ENCODE results near the gene AMER1. TPM values are rescaled to one million over a fixed set of nuclear protein-coding genes. Genes with fewer than 3 reads are reported as not detected.

The AMER1 gene
- total and polyA plus RNA-seq, 4 donors: 1.0 to 10.0 (median 4.2) TPM

DNA sequence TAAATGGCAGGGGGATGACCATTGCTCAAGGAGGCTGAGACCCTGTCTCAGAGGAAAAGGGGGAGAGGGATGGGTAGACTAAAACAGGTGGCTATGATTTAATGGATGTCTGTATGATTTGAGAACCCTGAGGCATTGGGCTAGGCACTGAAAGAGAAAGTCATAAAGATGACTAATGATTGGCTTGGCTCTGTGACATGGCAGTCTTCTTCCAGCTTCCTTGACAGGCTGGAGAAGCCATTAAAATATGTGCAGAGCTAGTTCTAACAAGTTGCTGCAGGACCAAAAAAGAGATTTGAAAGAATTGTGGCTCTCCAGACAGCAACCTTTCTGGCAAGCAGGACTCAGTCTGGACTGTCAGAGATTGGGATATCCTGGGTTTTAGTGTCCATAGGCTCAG is 53.6 kb downstream of the AMER1 start:
- Histone ChIP-seq H3K4me3 (ENCODE audit: low read length in 2 of 2) (no peak overlapping the region), H3K27ac (ENCODE audit: low read depth in 1 of 2, low read length in 2 of 2) (no peak overlapping the region), H3K36me3 (ENCODE audit: control insufficient read depth in 1 of 2, insufficient read depth in 2 of 2, low read length in 1 of 2) (no peaks in the 10 kb centered on the region), H3K27me3 (ENCODE audit: control insufficient read depth in 1 of 2, insufficient read depth in 2 of 2, low read length in 1 of 2) (no peaks in the 10 kb centered on the region), H3K9me3 (ENCODE audit: control insufficient read depth, low read length) (no peaks in the 10 kb centered on the region), H3K4me1 (ENCODE audit: control insufficient read depth in 1 of 2, insufficient read depth in 2 of 2, low read length in 2 of 2) (no peaks in the 10 kb centered on the region)
- intact Hi-C loops (cut with DNase I): no loop called here
- DNase-seq (no peak), ATAC-seq (ENCODE audit: low FRiP score) (no peak)

DNA sequence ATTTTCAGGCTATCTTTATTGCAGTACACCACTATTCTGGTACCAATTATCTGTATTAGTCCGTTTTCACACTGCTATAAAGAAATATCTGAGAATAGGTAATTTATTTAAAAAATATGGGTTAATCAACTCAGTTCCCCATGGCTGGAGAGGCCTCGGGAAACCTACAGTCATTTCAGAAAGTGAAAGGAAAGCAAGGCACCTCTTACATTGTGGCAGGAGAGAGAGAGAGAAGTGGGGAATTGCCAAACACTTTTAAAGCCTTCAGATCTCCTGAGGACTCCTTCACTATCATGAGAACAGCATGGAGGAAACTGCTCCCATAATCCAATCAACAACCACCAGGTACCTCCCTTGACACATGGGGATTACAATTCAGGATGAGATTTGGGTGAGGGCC is 54.7 kb downstream of the AMER1 start:
- no peaks in the 10 kb centered on the region for H3K4me1 ChIP-seq (ENCODE audit: control insufficient read depth in 1 of 2, insufficient read depth in 2 of 2, low read length in 2 of 2)
- no peak overlapping the region for H3K4me3 ChIP-seq (ENCODE audit: low read length in 2 of 2)
- H3K27me3 ChIP-seq (ENCODE audit: control insufficient read depth in 1 of 2, insufficient read depth in 2 of 2, low read length in 1 of 2): no peaks in the 10 kb centered on the region
- 56 to 76% methylated on average over 2 of the region's 2 CpGs for WGBS, 2 donors
- H3K36me3 ChIP-seq (ENCODE audit: control insufficient read depth in 1 of 2, insufficient read depth in 2 of 2, low read length in 1 of 2): no peaks in the 10 kb centered on the region
- intact Hi-C loops (cut with DNase I): no loop called here
- DNase-seq (no peak), ATAC-seq (ENCODE audit: low FRiP score) (no peak)
- H3K9me3 ChIP-seq (ENCODE audit: control insufficient read depth, low read length): no peaks in the 10 kb centered on the region
- no peak overlapping the region for H3K27ac ChIP-seq (ENCODE audit: low read depth in 1 of 2, low read length in 2 of 2)

Other genes starting within 250 kb of the AMER1 start
- gene ASB12, start 24.9 kb upstream of the AMER1 start, total RNA-seq: under 1 TPM; 0.39 to 0.45 TPM
- under 1 TPM in 1 of 2 donors, not detected in 1; 0.43 TPM for gene ASB12, start 24.9 kb upstream of the AMER1 start, polyA plus RNA-seq
- gene MTMR8, start 189.7 kb upstream of the AMER1 start, total RNA-seq: 1 to 10 TPM; 4.3 to 6.0 TPM
- 1 to 10 TPM; 3.0 to 3.6 TPM for gene MTMR8, start 189.7 kb upstream of the AMER1 start, polyA plus RNA-seq

Measured in aorta (tissue), 5 donors.